GM04504 (cell line): ENCODE data around the gene MPV17L2.

Experiments
- DNase-seq: peaks from one replicate; pipeline ENCODE4 v3.0.0-alpha.2; 2012; ENCODE audit warnings: low read depth

MPV17L2 gene

GRCh38 chr19:18245297-18245696 lies 52.3 kb downstream of the MPV17L2 start:
- DNase-seq, result no peak
